Large intestine (tissue), 3 donors: ENCODE results near the gene C6orf136. TPM values are rescaled to one million over a fixed set of nuclear protein-coding genes. Genes with fewer than 3 reads are reported as not detected.
A peak's percentile ranks its signal among the peaks of the same experiment; 100 is the strongest.
"Not testable (repeated sequence)": the region's sequence is repeated elsewhere in the genome, so short reads cannot be mapped to it uniquely, and the experiment has no call there.

Experiments used
- DNase-seq, 2 donors: peaks; one replicate each; pipeline versions ENCODE4 v3.0.0 to v3.0.0-alpha.2; 2013
- H3K27ac ChIP-seq: one replicate; pipeline ENCODE4 v1.5.1; 2013; ENCODE audit warnings: low read length
- H3K27me3 ChIP-seq: 2 replicates; pipeline ENCODE4 v1.6.1; 2013; ENCODE audit warnings: low read length; ENCODE audit not compliant: control insufficient read depth, insufficient read depth
- H3K36me3 ChIP-seq: 2 replicates; pipeline ENCODE4 v1.6.1; 2013; ENCODE audit warnings: low read length; ENCODE audit not compliant: control insufficient read depth, insufficient read depth
- H3K4me1 ChIP-seq: one replicate; pipeline ENCODE4 v1.6.1; 2013; ENCODE audit warnings: low read length; ENCODE audit not compliant: control insufficient read depth, insufficient read depth
- H3K4me3 ChIP-seq: one replicate; pipeline ENCODE4 v1.5.1; 2013; ENCODE audit warnings: low read length
- H3K9me3 ChIP-seq: one replicate; pipeline ENCODE4 v1.6.1; 2013; ENCODE audit warnings: mild to moderate bottlenecking, low read depth, low read length, moderate library complexity; ENCODE audit not compliant: control insufficient read depth
- WGBS: methylation state at CpG from one replicate; pipeline ENCODE4 v1.1.5; 2013; ENCODE audit warnings: low lambda C conversion rate; ENCODE audit not compliant: insufficient coverage; 5-methylcytosine and 5-hydroxymethylcytosine counted together
- polyA plus RNA-seq: library from polyadenylated mRNA; unstranded; fragments of 120-200 nt; gene quantifications from one replicate; pipeline ENCODE4 v1.2.1, GENCODE V29; 2013

Gene C6orf136
- polyA plus RNA-seq, 1 donor: 34.7 TPM

DNA sequence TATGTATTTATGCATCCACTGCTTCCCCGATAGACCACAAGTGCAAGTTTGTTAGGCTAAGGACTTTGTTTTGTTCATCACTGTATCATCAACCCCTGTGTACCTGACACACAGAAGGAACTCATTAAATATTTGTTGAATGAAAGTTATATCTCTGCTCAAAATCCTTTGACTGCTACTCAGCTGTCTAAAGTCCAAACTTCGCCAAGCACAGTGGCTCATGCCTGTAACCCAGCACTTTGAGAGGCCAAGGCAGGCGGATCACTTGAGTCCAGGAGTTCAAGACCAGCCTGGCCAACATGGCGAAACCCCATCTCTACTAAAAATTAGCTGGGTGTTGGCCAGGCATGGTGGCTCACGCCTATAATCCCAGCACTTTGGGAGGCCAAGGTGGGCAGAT, 11.0 kb downstream of the C6orf136 start:
- not testable (repeated sequence) for H3K9me3 ChIP-seq, H3K27ac ChIP-seq, H3K27me3 ChIP-seq, H3K4me1 ChIP-seq, DNase-seq, H3K4me3 ChIP-seq
- WGBS: no CpG with 5 or more reads among the region's 5 CpGs
- H3K36me3 ChIP-seq: peaks cover 87% of the 10 kb centered on the region

DNA sequence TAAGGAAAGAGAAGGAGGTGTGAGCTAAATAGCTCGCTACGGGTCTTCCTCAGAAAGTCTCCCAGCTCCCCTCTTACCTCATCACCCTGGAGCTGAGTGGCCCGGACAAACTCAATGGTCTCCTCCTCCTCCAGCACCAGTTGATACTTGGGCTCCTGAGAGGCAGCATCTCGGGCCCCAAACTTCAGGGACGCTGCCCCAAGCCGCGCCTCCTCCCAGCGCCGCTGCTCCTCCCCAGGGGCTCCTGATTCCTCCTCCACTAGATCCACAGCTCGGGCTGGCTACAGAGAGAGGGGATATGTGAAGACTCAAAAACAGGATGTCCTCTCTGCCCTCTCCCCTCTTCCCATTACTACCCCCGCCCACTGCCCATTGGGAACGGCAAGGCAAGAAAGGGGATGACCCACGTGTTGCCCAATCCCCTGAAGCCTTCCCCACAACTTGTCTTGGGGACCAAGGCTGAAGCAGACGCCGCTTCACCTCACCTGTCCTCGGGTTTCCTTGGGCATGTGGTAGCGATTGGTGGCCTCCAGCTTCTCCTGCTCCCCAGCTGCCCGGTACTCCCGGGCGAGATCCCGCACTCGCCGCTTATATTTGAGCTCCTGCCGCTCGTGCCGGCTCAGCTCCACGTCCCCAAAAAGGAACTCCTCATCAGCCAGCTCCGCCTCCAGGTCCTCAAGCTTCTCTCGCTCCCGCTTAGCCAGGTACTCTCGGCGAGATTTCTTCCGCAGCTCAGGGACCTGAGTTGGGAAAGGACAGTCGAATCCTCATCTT, 18.2 kb downstream of the C6orf136 start:
- Histone ChIP-seq H3K9me3 (no peaks in the 10 kb centered on the region), H3K4me3 (no peak overlapping the region), H3K27ac (no peak overlapping the region), H3K36me3 (peaks cover 68% of the 10 kb centered on the region), H3K27me3 (no peaks in the 10 kb centered on the region), H3K4me1 (no peaks in the 10 kb centered on the region)
- whole genome bisulfite sequencing: no CpG with 5 or more reads among the region's 34 CpGs
- DNase-seq: no peak

DNA sequence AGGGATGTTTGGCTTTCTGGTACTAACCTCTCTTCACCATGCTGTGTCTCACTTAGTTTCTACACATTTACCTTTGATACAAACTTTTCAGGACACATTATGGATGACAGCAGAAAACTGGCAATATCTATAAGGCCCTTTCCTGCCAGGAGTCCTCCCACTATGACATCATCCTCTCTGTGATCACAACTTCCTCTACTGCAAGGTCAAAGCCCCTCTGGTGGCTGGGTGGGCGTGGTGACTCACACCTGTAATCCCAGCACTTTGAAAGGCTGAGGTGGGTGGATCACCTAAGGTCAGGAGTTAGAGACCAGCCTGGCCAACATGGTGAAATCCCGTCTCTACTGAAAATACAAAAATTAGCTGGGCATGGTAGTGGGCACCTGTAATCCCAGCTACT, 19.4 kb downstream of the C6orf136 start:
- not testable (repeated sequence) for H3K9me3 ChIP-seq, H3K4me1 ChIP-seq, H3K27ac ChIP-seq, DNase-seq, H3K4me3 ChIP-seq, H3K27me3 ChIP-seq
- no CpG with 5 or more reads among the region's 2 CpGs for WGBS
- peaks cover 72% of the 10 kb centered on the region for H3K36me3 ChIP-seq

DNA sequence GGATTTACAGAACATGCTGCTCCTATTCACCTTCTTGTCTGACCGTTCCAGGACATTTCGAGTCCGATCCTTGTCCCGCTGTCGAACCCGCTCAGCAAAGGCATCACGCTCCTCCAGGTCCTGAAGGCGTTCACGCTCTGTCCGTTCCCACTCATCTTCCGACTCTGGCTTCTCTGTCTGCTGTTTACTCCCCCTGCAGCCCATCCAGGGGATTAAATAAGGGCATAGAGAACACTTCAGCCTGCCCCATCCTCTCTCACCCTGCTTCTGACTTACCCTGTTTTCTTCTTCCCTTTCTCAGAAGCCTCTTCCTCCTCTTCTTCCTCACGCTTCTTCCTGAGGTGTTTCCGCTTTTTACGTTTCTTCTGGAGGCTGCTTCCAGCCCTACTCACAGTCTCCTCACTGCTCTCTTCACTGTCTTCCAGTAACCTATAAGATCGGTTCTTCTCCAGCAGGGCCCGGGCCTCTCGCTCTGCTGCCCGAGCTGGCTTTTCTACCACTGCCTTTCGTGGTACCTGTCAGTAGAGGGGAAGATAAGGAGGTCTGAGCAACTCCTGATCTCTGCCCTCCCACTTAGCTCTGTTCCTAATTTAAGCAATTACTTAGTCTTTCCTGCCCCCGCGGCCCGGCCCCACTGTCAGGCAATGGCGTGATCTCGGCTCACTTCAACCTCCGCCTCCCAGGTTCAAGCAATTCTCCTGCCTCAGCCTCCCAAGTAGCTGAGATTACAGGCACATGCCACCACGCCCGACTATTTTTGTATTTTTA, 24.0 kb downstream of the C6orf136 start:
- 92% methylated on average over 6 of the region's 27 CpGs for WGBS
- DNase-seq: no peak
- H3K36me3 ChIP-seq: peaks cover 30% of the 10 kb centered on the region

DNA sequence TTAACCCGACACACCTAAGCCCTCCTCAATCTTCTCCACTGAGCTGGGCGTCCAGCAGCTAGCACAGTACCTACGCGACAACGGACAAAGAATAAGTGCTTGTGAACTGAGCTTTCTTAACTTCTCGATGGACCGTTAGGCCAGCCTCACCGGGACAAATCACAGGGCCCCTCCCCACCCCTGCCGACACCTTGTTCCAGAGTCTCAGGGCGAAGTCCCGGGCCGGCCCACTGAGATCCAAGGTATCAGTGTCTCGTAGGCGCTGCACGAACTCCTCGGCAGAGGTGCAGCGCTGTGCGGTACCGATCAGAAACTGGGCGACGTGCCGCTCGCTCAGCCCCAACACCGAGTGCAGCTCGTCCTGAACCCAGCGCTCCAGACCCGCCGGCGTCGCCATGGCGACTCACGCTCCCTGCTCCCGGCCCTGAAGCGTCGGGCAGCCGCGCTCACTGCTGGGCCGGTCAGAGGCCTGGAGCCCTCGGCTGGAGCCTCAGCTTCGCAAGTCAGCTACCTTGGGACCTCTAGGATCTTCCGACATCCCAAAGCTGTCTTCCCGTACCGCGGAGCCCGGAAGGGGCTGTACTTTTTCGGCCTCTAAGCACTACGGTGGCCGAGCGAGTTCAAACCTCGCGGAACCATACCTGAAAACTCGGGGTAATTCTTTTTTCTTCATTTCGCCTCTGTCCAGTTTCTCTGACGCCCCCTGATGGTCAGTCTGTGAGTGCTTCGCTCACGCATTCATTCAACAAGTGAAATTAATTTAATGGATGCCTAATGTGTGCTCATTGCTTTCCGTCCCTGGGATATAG, 25.7 kb downstream of the C6orf136 start, which contains the start of gene DHX16:
Gene DHX16 (minus strand): TSS at position 562 of the 809 bp plus-strand sequence. CDS start 165 bp downstream, at position 397.
- Histone ChIP-seq H3K27ac (peak within 1 kb of the TSS; percentile 75), H3K4me1 (peaks cover 11% of the 10 kb centered on the region), H3K36me3 (peaks cover 28% of the 10 kb centered on the region), H3K4me3 (peak within 1 kb of the TSS; percentile 89), H3K9me3 (no peaks in the 10 kb centered on the region), H3K27me3 (no peaks in the 10 kb centered on the region)
- 0% methylated on average over 1 of the region's 57 CpGs for WGBS
- DNase-seq: peak; percentile 92 to 97

More for the DNA sequence above, 24.0 kb downstream of the C6orf136 start:
- Histone ChIP-seq H3K27ac (no peak overlapping the region), H3K27me3 (no peaks in the 10 kb centered on the region), H3K4me3 (no peak overlapping the region), H3K4me1 (peaks cover 11% of the 10 kb centered on the region), H3K9me3 (no peaks in the 10 kb centered on the region)

DNA sequence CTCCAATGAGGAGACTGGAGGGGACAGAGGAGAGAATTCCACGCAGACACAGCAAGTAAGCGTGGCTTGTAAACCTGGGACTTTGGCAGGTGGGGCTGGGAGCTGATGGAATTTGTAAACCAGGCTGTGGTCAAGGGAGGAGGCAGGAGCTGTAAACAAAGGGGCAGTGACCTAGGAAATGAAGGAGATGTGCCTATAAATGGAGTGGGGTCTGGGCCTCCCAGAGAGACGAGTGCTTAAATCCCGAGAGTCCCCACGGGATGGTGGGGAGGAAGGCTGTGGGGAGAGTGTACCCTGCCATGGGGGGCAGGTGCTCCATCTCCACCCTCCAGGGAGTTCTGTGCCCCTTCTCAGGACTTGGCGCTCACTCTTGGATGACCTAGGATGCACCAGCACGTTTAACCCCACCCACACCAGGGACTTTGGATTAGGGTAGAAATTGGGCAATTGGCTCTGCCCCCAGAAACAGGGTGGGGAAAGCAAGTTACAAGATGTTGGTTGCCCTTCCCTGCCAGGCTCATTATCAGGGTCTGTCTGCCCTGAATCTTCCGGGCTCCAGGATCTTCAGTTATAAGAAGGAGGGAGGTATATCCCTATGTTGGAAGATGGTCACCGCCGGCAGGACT, 29.8 kb downstream of the C6orf136 start:
- H3K9me3 ChIP-seq: no peaks in the 10 kb centered on the region

DNA sequence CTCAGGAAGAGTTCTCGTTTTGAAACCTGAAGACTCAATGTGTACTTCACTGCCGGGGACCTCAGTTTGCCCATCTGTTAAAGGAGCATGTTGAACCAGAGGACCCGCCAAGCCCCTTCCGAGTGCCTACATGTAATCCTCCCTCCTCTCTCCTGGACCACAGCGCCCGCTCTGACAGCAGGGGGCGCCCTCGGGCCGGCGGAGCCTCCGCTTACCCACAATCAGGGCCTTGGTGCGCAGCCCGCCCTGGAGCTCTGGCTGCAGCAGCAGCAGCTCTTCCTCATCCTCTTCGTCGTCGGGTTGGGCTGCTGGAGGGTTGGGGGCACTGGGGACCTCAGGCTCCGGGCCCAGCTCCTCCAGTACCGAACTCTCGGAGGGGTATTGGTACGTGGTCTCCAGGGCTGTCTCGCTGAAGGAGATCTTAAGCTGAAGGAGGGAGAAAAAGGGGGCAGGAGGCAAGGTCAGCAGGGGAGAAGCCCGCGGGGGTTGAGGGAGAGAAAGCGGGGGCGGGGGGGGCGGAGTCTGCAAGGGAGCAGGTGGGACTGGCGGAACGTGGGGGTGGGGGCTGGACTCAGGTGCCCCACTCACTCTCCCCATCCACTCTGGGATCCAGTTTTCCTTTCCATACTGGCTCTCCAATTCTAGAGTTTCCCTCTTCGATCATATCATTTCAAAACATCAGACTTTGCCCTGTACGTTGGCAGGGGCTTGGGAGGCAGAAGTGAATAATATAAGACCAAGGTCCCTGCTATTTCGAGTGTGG, 32.2 kb downstream of the C6orf136 start:
- H3K4me3 ChIP-seq: no peak overlapping the region
- peaks cover 17% of the 10 kb centered on the region for H3K36me3 ChIP-seq
- no peak overlapping the region for H3K27ac ChIP-seq
- no peaks in the 10 kb centered on the region for H3K27me3 ChIP-seq
- DNase-seq: peak; percentile 77 to 81
- H3K4me1 ChIP-seq: peaks cover 10% of the 10 kb centered on the region
- no peaks in the 10 kb centered on the region for H3K9me3 ChIP-seq
- WGBS: no CpG with 5 or more reads among the region's 31 CpGs

More for the DNA sequence above, 29.8 kb downstream of the C6orf136 start:
- H3K36me3 ChIP-seq: peaks cover 17% of the 10 kb centered on the region
- H3K4me1 ChIP-seq: peaks cover 13% of the 10 kb centered on the region
- DNase-seq: no peak
- H3K4me3 ChIP-seq: no peak overlapping the region
- H3K27me3 ChIP-seq: no peaks in the 10 kb centered on the region
- no CpG with 5 or more reads among the region's 10 CpGs for WGBS
- no peak overlapping the region for H3K27ac ChIP-seq

DNA sequence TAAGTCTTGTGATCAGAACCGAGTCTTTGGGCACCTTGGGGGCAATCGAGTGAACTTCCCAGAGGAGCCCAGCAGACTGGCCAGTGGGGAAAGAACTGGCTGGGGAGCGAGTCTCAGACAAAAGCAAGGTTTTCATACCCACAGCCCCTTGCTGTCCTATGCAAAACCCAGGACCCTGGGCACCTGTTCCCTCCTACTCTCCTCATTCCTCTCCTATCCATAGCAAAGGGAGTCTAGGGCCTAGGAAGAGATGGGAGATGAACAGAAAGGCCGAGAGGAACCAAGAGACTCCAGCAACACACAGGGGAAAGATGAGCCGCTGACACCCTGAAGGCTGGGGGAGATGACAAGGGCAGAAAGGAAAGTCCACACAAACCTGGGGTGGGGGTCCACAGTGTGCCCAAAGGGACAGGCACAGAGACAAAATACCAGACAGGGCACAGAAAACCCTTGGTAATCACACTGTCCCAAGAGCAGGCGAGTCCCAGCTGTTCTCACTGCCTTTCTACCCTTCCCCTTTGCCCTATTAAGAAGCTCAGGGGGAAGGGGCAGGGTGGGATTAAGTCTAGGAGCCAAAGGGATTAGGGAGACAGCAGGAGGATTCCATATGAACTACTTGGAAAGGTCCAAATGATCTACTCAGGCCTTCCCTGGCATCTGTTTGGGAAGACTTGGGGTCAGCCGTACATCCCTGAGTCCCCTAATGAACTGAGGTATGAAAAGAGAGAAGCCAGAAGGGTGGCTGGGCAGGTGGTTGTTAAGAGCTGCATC, 33.0 kb downstream of the C6orf136 start:
- peaks cover 10% of the 10 kb centered on the region for H3K4me1 ChIP-seq
- H3K4me3 ChIP-seq: no peak overlapping the region
- WGBS: 100% methylated on average over 1 of the region's 7 CpGs
- H3K27me3 ChIP-seq: no peaks in the 10 kb centered on the region
- no peak for DNase-seq
- H3K9me3 ChIP-seq: no peaks in the 10 kb centered on the region
- no peak overlapping the region for H3K27ac ChIP-seq
- H3K36me3 ChIP-seq: peaks cover 17% of the 10 kb centered on the region

DNA sequence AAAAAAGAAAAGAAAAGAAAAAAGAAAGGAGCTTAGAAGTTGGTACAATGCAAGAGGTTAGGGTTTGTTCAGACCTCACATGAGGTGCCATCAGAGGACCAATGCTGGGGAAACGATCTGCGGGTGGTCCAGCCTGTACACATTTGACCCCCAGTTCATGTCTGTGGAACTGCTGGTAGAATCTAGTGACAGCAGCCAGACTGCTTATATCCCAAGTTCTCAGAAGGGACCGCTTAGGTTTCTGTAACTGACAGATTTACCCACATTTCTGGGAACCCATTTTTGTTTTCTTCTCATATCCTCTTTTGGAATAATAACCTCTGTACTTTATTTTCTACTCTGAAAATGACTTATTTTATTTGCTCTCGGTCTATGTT, 34.8 kb downstream of the C6orf136 start:
- peaks cover 5% of the 10 kb centered on the region for H3K27me3 ChIP-seq
- WGBS: 67% methylated on average over 1 of the region's 4 CpGs
- H3K4me1 ChIP-seq: peaks cover 16% of the 10 kb centered on the region
- H3K4me3 ChIP-seq: no peak overlapping the region
- peaks cover 3% of the 10 kb centered on the region for H3K9me3 ChIP-seq
- peaks cover 13% of the 10 kb centered on the region for H3K36me3 ChIP-seq
- DNase-seq: no peak
- peak overlapping the region; percentile 1 for H3K27ac ChIP-seq
